HEK293T (cell line): ENCODE results near the gene ABHD12.
A peak's percentile ranks its signal among the peaks of the same experiment; 100 is the strongest.
"Not testable (repeated sequence)": the region's sequence is repeated elsewhere in the genome, so short reads cannot be mapped to it uniquely, and the experiment has no call there.

Experiments used
- CTCF ChIA-PET: fragments of 350-600 bp; formaldehyde crosslinking; extraction: SDS; loops from one replicate; lab custom pipeline; 2021; ENCODE audit warnings: antibody characterized with exemption, inconsistent platforms; lab: Yijun Ruan, JAX
- POLR2A ChIA-PET: fragments of 350-600 bp; formaldehyde crosslinking; extraction: SDS; loops from one replicate; lab custom pipeline; 2020; ENCODE audit warnings: antibody characterized with exemption, inconsistent platforms; lab: Yijun Ruan, JAX
- DNase-seq: peaks from one replicate; pipeline ENCODE4 v3.0.0; 2012; ENCODE audit warnings: mixed read lengths; ENCODE audit errors: extremely low spot score
- ARNT ChIP-seq: fragments of 450-650 bp; IDR thresholded peaks from 2 replicates; pipeline ENCODE4 v1.6.1; 2017; ENCODE audit warnings: mild to moderate bottlenecking
- BHLHE40 ChIP-seq: fragments of 450-650 bp; IDR thresholded peaks from 2 replicates; pipeline ENCODE4 v1.6.1; 2016; ENCODE audit warnings: mild to moderate bottlenecking, moderate library complexity, borderline replicate concordance
- CTBP1 ChIP-seq: fragments of 450-650 bp; IDR thresholded peaks from 2 replicates; pipeline ENCODE4 v1.6.1; 2016; ENCODE audit warnings: borderline replicate concordance
- ELF4 ChIP-seq: fragments of 450-650 bp; IDR thresholded peaks from 2 replicates; pipeline ENCODE4 v1.6.1; 2017; ENCODE audit warnings: antibody characterized with exemption
- FOXA1 ChIP-seq: fragments of 450-650 bp; IDR thresholded peaks from 2 replicates; pipeline ENCODE4 v1.6.1; 2016; ENCODE audit warnings: mild to moderate bottlenecking
- FOXK2 ChIP-seq: fragments of 450-650 bp; IDR thresholded peaks from 2 replicates; pipeline ENCODE4 v1.6.1; 2016; ENCODE audit warnings: mild to moderate bottlenecking
- FOXM1 ChIP-seq: fragments of 450-650 bp; IDR thresholded peaks from 2 replicates; pipeline ENCODE4 v1.6.1; 2017; ENCODE audit warnings: mild to moderate bottlenecking, borderline replicate concordance
- HDGF ChIP-seq: fragments of 450-650 bp; IDR thresholded peaks from 2 replicates; pipeline ENCODE4 v1.6.1; 2017; ENCODE audit warnings: antibody characterized with exemption, borderline replicate concordance
- L3MBTL2 ChIP-seq: fragments of 450-650 bp; conservative IDR thresholded peaks from 2 replicates; pipeline ENCODE4 v1.6.1; 2016; ENCODE audit warnings: mild to moderate bottlenecking
- LEF1 ChIP-seq: fragments of 450-650 bp; IDR thresholded peaks from 2 replicates; pipeline ENCODE4 v1.6.1; 2017; ENCODE audit warnings: mild to moderate bottlenecking, borderline replicate concordance
- NFRKB ChIP-seq: fragments of 450-650 bp; IDR thresholded peaks from 2 replicates; pipeline ENCODE4 v1.6.1; 2016; ENCODE audit warnings: mild to moderate bottlenecking, moderate library complexity
- SP1 ChIP-seq: fragments of 450-650 bp; IDR thresholded peaks from 2 replicates; pipeline ENCODE4 v1.6.1; 2017
- SUZ12 ChIP-seq: fragments of 450-650 bp; IDR thresholded peaks from 2 replicates; pipeline ENCODE4 v1.6.1; 2016; ENCODE audit warnings: mild to moderate bottlenecking
- TARDBP ChIP-seq: fragments of 450-650 bp; IDR thresholded peaks from 2 replicates; pipeline ENCODE4 v1.6.1; 2016
- ZNF384 ChIP-seq: fragments of 450-650 bp; IDR thresholded peaks from 2 replicates; pipeline ENCODE4 v1.6.1; 2016
- TF ChIP-seq, protein P1 (sequence below): fragments of 450-650 bp; IDR thresholded peaks from 2 replicates; pipeline ENCODE4 v1.6.1; 2016

Gene ABHD12

DNA sequence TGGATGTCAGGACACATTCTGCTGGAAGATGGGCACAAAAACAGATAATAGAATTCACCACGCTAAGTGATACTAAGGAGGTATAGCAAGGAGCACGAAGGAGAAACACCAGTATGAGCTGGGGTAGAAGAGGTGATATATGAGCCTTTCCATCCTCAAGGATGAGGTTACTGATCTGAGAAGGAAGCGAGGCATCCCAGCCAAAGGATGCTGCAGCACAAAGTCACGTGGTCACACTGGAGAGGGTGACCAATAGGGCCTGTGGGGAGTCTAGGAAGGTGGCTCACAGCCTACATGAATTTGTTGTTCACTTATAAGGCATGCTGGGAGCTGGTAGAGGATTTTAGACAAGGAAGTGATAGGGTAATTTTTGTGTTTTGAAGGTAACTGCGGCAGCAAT is 18.3 kb upstream of the ABHD12 start:
- ChIA-PET POLR2A (interaction anchor here (1.0 to 2.3 kb wide), 4 partner anchors 8 to 175 kb away, joined by 4 to 26 read pairs (median 11); no protein-coding TSS in a partner anchor), CTCF (interaction anchor here (1.1 kb wide), 1 partner anchor 14 kb away, joined by 4 read pairs; no protein-coding TSS in a partner anchor)
- DNase-seq = no peak
- TF ChIP-seq CTBP1 = no peak
- TF ChIP-seq NFRKB = no peak
- no peak for TF ChIP-seq TARDBP
- TF ChIP-seq, protein P1, sequence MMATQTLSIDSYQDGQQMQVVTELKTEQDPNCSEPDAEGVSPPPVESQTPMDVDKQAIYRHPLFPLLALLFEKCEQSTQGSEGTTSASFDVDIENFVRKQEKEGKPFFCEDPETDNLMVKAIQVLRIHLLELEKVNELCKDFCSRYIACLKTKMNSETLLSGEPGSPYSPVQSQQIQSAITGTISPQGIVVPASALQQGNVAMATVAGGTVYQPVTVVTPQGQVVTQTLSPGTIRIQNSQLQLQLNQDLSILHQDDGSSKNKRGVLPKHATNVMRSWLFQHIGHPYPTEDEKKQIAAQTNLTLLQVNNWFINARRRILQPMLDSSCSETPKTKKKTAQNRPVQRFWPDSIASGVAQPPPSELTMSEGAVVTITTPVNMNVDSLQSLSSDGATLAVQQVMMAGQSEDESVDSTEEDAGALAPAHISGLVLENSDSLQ = no peak
- no peak for TF ChIP-seq ZNF384
- no peak for TF ChIP-seq SP1

DNA sequence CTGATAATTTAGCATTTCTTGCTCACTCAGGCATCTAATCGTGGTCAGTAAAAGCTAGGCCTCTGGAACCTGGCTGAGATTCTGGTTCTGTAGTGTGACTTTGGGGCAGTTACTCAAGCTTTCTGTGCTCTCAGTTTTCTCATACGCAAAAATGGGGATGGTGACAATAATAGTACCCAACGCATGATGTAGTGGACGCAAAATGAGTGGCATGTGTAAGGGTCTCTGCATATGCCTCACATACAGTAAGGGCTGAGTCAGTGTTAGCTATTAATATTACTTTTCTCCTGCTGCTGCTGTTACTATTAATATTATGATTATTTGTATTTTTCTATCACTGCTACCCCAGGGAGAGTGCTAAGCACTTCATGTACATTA is 17.5 kb upstream of the ABHD12 start:
- no peak for DNase-seq
- POLR2A ChIA-PET = interaction anchor here (0.7 to 2.3 kb wide), 16 partner anchors 9 to 415 kb away, joined by 3 to 26 read pairs (median 4); no protein-coding TSS in a partner anchor
- TF ChIP-seq ARNT (no peak), SP1 (no peak), ELF4 (no peak), TARDBP (no peak), SUZ12 (no peak), ZNF384 (no peak), L3MBTL2 (no peak), NFRKB (no peak), HDGF (no peak), LEF1 (no peak), CTBP1 (no peak), FOXA1 (no peak), FOXM1 (no peak), BHLHE40 (no peak), FOXK2 (no peak)
- TF ChIP-seq, protein P1 = no peak
- CTCF ChIA-PET = interaction anchor here (0.6 to 1.2 kb wide), 3 partner anchors 9 to 1347 kb away, joined by 3 to 7 read pairs (median 4); no protein-coding TSS in a partner anchor

GRCh38 chr20:25407311-25408169 is 16.9 kb upstream of the ABHD12 start, which contains the start of gene GINS1:
TSS of gene GINS1 (plus strand) at chr20:25407673. CDS start at chr20:25407821, 148 bp downstream.
- peak; percentile 89 for DNase-seq
- POLR2A ChIA-PET = interaction anchor here (0.6 to 2.3 kb wide), 26 partner anchors 9 to 419 kb away, joined by 3 to 26 read pairs (median 4); partner anchors contain the start of genes ABHD12 and PYGB
- CTCF ChIA-PET = interaction anchor here (0.6 to 1.2 kb wide), 3 partner anchors 9 to 1346 kb away, joined by 3 to 7 read pairs (median 4); no protein-coding TSS in a partner anchor
- TF ChIP-seq L3MBTL2 = peak; percentile 97
- TF ChIP-seq BHLHE40 = no peak

DNA sequence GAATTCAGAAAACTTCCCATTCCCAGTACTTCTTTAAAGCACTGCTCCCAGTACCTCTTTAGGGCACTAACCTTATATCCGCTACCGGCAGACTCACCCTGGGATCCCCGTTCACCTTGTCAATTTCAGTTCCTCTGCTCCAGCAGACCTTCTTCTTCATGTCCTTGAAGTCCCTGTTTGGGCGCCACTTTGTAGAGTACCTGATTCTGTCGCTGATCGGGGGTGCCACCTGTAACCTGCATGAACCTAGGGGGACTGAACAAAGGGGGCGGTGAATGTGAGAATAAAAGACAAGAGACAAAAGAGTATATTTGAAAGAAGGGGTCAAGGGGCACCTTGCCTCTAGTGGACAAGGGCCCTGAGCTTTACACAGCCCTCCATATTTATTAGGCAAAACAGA is 11.9 kb upstream of the ABHD12 start:
- TF ChIP-seq ZNF384 (no peak), SUZ12 (no peak)
- POLR2A ChIA-PET = no interaction called here
- CTCF ChIA-PET = interaction anchor here (0.6 kb wide), 1 partner anchor 10 kb away, joined by 5 read pairs; no protein-coding TSS in a partner anchor
- DNase-seq = no peak

DNA sequence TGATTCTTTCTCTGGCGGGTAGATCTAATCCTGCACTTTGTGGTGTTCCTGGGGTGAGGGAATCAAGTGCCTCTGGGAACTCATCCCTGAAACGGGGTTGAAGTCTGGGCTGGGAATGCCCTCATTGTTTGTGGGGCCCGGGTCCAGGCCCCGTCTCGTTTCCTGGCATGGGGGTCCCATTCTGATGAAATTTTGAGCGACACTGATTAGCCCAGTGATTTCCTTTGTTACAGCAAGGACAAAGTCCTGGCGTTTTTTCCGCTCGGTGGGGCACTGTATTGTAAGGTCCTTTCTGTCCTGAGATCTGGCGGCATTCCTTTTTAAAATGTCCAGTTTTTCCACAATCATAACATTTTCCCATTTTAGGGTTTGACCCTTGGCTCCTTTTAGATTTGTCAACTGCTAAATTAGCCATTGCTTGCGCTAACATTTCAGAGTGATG is 9.7 kb upstream of the ABHD12 start:
- CTCF ChIA-PET = interaction anchor here (1.0 to 2.5 kb wide), 2 partner anchors 47 to 64 kb away, joined by 4 to 14 read pairs; no protein-coding TSS in a partner anchor

DNA sequence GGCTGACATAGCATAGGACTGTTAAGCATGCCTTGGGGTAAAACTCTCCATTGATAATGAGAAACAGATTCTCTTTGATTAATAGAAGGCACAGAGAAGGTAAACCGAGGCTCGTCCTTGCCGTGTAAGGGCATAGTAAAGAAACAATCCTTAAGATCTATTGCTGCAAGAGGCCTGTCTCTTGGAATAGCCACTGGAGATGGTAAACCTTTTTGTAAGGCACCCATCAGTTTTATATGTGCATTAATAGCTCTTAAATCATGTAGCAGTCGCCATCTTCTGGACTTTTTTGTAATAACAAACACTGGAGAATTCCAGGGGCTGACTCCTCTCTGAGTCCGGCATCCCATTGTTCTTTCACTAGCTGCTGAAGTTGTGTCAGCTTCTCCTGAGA is 8.4 kb upstream of the ABHD12 start:
- DNase-seq = peak; percentile 53
- ChIA-PET CTCF (interaction anchor here (0.6 to 3.0 kb wide), 13 partner anchors 9 to 148 kb away, joined by 3 to 23 read pairs (median 4); partner anchors contain the start of gene GINS1), POLR2A (interaction anchor here (0.9 to 3.2 kb wide), 3 partner anchors 9 to 106 kb away, joined by 3 to 26 read pairs (median 5); partner anchors contain the start of gene GINS1)
- TF ChIP-seq CTBP1 (no peak), L3MBTL2 (no peak)
- TF ChIP-seq, protein P1 = peak; percentile 29; the same call in 1 of the 2 replicates

More for the DNA sequence above, 9.7 kb upstream of the ABHD12 start:
- DNase-seq, POLR2A ChIA-PET: not testable (repeated sequence)
